ENCODE data around the gene OR7A17. TPM values are rescaled to one million over a fixed set of nuclear protein-coding genes. Genes with fewer than 3 reads are reported as not detected.
A peak's percentile ranks its signal among the peaks of the same experiment; 100 is the strongest.

Gene OR7A17
- total RNA-seq, 2 experiments from 2014 or later, result not detected

DNA sequence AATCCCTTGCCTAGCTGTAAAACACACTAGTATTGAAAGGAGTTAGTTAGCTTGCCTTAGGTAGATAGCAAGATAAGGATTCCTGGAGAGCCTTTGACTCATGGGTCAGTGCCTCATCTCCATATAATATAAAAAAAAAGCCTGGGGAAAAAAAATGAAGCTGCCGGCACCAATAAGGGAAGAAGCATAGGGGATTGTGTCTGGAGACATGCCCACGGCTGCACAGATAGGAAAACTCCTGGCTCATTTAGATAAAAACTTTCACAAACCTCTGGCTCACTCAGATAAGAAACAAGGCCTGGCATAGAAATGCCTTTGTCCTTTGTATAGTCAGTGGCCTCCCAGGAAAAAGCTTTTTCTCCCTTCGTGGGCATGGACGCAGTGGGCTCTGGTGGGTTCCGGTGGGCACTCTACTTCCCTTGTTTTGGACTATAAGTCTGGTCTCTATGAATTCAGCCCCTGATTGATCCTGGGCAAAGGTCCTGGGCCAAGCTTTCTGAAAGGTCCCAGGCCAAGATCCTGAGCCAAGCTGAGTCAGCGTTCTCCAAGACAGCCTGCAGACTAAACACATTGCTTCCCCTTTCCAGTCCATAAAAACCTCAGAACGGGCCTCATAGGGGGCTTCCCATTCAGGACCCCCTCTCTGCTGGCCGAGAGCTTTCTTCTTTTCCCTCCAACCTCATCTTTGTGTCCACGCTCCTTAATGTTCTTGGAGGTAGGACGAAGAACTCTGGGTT is 4.9 kb upstream of the OR7A17 start:
- POLR2A ChIA-PET, result no interaction called here
- Mint-ChIP-seq H3K36me3 (ENCODE audit: low read depth) (no peaks in the 10 kb centered on the region), H3K9me3 (no peaks in the 10 kb centered on the region), H3K27me3 (peaks cover 35% of the 10 kb centered on the region), H3K27ac (no peak overlapping the region), H3K4me1 (ENCODE audit: low read depth) (no peaks in the 10 kb centered on the region), H3K4me3 (no peak overlapping the region)
- CTCF ChIA-PET, result no interaction called here
- no peak for DNase-seq
- H3K9me3 ChIP-seq (ENCODE audit: control insufficient read depth in 1 of 2, insufficient read depth in 1 of 2, low read length in 2 of 2), result no peaks in the 10 kb centered on the region
- no peak overlapping the region for H3K4me3 ChIP-seq (ENCODE audit: low read length)
- H3K27me3 ChIP-seq (ENCODE audit: control insufficient read depth in 1 of 2, insufficient read depth in 2 of 2, low read length in 2 of 2), result peaks cover 0 to 37% of the 10 kb centered on the region in 2 experiments
- no peak overlapping the region for H3K27ac ChIP-seq (ENCODE audit: low read depth in 1 of 2, low read length in 2 of 2)
- no peak for ATAC-seq (ENCODE audit: poor library complexity)
- peaks cover 3% of the 10 kb centered on the region for H3K4me1 ChIP-seq (ENCODE audit: insufficient read depth, low read length)
- TF ChIP-seq, protein P1, sequence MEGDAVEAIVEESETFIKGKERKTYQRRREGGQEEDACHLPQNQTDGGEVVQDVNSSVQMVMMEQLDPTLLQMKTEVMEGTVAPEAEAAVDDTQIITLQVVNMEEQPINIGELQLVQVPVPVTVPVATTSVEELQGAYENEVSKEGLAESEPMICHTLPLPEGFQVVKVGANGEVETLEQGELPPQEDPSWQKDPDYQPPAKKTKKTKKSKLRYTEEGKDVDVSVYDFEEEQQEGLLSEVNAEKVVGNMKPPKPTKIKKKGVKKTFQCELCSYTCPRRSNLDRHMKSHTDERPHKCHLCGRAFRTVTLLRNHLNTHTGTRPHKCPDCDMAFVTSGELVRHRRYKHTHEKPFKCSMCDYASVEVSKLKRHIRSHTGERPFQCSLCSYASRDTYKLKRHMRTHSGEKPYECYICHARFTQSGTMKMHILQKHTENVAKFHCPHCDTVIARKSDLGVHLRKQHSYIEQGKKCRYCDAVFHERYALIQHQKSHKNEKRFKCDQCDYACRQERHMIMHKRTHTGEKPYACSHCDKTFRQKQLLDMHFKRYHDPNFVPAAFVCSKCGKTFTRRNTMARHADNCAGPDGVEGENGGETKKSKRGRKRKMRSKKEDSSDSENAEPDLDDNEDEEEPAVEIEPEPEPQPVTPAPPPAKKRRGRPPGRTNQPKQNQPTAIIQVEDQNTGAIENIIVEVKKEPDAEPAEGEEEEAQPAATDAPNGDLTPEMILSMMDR (IDR thresholded peaks at IDR 0.05), result no peak
- H3K36me3 ChIP-seq (ENCODE audit: insufficient read depth, low read length), result no peaks in the 10 kb centered on the region
- intact Hi-C loops (cut with DNase I, micrococcal nuclease), result no loop called here

DNA sequence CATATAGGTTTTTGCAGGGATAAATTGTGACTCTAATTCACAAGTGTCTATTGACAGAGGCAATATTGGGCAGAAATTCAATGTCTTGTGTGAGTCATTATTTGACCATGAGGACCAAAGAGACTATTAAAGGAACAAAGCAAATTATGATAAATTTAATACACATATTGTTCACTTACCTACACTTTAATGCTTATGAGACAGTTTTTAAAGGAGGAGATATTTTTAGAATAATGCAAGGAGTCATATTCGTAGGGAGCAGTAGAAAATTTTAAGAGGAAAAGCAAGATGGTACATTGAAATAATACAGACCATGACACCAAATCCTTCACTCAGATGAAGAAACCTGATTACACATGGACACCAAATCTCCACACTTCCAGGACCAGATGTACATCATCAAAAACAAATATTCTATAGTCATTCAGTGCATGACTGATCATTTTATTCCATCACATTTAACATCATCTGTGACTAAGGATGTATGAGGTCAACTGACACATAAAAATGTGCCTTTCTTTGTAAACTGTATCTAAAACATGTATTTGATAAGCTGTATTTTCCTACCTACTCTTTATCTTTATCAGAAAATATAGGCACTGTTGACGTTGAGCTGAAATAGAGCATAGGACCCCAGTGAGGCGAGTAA is 4.2 kb upstream of the OR7A17 start:
- ChIA-PET POLR2A (no interaction called here), CTCF (no interaction called here)
- Histone ChIP-seq H3K9me3 (ENCODE audit: control insufficient read depth in 1 of 2, insufficient read depth in 1 of 2, low read length in 2 of 2) (no peaks in the 10 kb centered on the region), H3K27me3 (ENCODE audit: control insufficient read depth in 1 of 2, insufficient read depth in 2 of 2, low read length in 2 of 2) (peaks cover 0 to 30% of the 10 kb centered on the region in 2 experiments), H3K4me1 (ENCODE audit: insufficient read depth, low read length) (peaks cover 3% of the 10 kb centered on the region), H3K36me3 (ENCODE audit: insufficient read depth, low read length) (no peaks in the 10 kb centered on the region), H3K27ac (ENCODE audit: low read depth in 1 of 2, low read length in 2 of 2) (no peak overlapping the region), H3K4me3 (ENCODE audit: low read length) (no peak overlapping the region)
- Mint-ChIP-seq H3K4me3 (no peak overlapping the region), H3K36me3 (ENCODE audit: low read depth) (no peaks in the 10 kb centered on the region), H3K4me1 (ENCODE audit: low read depth) (no peaks in the 10 kb centered on the region), H3K27me3 (peaks cover 34% of the 10 kb centered on the region), H3K9me3 (no peaks in the 10 kb centered on the region), H3K27ac (no peak overlapping the region)
- DNase-seq, result no peak
- no peak for ATAC-seq (ENCODE audit: poor library complexity)
- intact Hi-C loops (cut with DNase I, micrococcal nuclease), result loop anchor here (5.0 kb wide), 2 partner anchors 103 to 968 kb away; no protein-coding TSS in a partner anchor
- TF ChIP-seq, protein P1 (IDR thresholded peaks at IDR 0.05), result no peak

DNA sequence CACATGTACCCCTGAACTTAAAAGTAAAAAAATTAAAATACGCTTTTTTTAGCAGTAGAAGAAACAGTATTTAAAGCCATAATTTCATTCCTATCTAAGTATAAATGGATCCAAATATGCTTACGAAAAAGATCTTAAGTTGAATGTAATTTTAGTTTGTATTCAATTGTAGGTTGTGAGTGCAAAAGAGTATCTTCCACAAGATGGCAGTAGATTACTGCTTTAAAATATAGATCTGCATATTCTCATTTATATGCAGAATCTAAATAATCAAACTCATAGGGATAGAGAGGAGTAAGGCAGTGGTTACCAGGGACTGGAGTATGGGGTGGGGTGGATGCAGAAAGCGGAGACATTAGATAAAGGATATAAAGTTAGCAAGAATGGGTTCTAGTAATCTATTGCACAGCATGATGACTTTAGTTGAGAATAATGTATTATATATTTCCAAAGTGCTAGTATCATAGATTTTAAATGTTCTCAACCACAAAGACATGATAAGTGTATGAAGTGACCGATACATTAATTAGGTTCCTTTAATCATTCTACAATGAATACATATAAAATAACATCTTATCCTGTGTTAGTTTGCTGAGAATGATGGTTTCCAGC is 14.2 kb downstream of the OR7A17 start:
- intact Hi-C loops (cut with DNase I, micrococcal nuclease), result no loop called here
- peaks cover 59% of the 10 kb centered on the region for H3K27me3 Mint-ChIP-seq
- peak in 2 of 14 experiments; percentile 8 to 17 for DNase-seq
- Histone ChIP-seq H3K27ac (ENCODE audit: low read depth in 1 of 2, low read length in 2 of 2) (no peak overlapping the region), H3K27me3 (ENCODE audit: control insufficient read depth in 1 of 2, insufficient read depth in 2 of 2, low read length in 2 of 2) (peaks cover 2 to 19% of the 10 kb centered on the region in 2 experiments), H3K9me3 (ENCODE audit: control insufficient read depth in 1 of 2, insufficient read depth in 1 of 2, low read length in 2 of 2) (no peaks in the 10 kb centered on the region), H3K4me1 (ENCODE audit: insufficient read depth, low read length) (no peaks in the 10 kb centered on the region), H3K4me3 (ENCODE audit: low read length) (no peak overlapping the region), H3K36me3 (ENCODE audit: insufficient read depth, low read length) (no peaks in the 10 kb centered on the region)
- H3K36me3 Mint-ChIP-seq (ENCODE audit: low read depth), result no peaks in the 10 kb centered on the region
- no peak overlapping the region for H3K4me3 Mint-ChIP-seq
- H3K4me1 Mint-ChIP-seq (ENCODE audit: low read depth), result no peaks in the 10 kb centered on the region
- no peak overlapping the region for H3K27ac Mint-ChIP-seq
- no peaks in the 10 kb centered on the region for H3K9me3 Mint-ChIP-seq
- TF ChIP-seq, protein P1 (IDR thresholded peaks at IDR 0.05), result peak; percentile 28
- ATAC-seq (ENCODE audit: poor library complexity), result no peak
- ChIA-PET POLR2A (no interaction called here), CTCF (no interaction called here)

All from CD4-positive, alpha-beta T cell (primary cell).